Activated CD4-positive, alpha-beta T cell treated with anti-CD3 and anti-CD28 coated beads, Interleukin-2, amount 10 ng/mL, durations not matched to agents 7 days and 5 days (primary cell): ENCODE data around the gene BTN3A1. TPM values are rescaled to one million over a fixed set of nuclear protein-coding genes. Genes with fewer than 3 reads are reported as not detected.
"Not testable (repeated sequence)": the region's sequence is repeated elsewhere in the genome, so short reads cannot be mapped to it uniquely, and the experiment has no call there.

Source experiments
- CTCF ChIA-PET: fragments of 350-600 bp; sonication (Branson Sonifier 250); formaldehyde crosslinking; loops from one replicate; lab custom pipeline; 2021; ENCODE audit warnings: antibody characterized with exemption; lab: Charles Lee
- POLR2A ChIA-PET: fragments of 350-600 bp; sonication (Branson Sonifier 250); formaldehyde crosslinking; loops from one replicate; lab custom pipeline; 2021; ENCODE audit warnings: antibody characterized with exemption; lab: Charles Lee
- DNase-seq: peaks from one replicate; pipeline ENCODE4 v3.0.0-alpha.2; 2020
- H3K27ac Mint-ChIP-seq: one replicate; pipeline ENCODE4 v1.8.0; 2021; ENCODE audit warnings: mild to moderate bottlenecking, moderate library complexity, mixed read lengths
- H3K27me3 Mint-ChIP-seq: one replicate; pipeline ENCODE4 v1.8.0; 2021; ENCODE audit warnings: mixed read lengths
- H3K36me3 Mint-ChIP-seq: one replicate; pipeline ENCODE4 v1.8.0; 2021; ENCODE audit warnings: low read depth, mixed read lengths
- H3K4me1 Mint-ChIP-seq: one replicate; pipeline ENCODE4 v1.8.0; 2021; ENCODE audit warnings: mixed read lengths
- H3K4me3 Mint-ChIP-seq: one replicate; pipeline ENCODE4 v1.8.0; 2021; ENCODE audit warnings: mild to moderate bottlenecking, moderate library complexity, mixed read lengths
- H3K9me3 Mint-ChIP-seq: one replicate; pipeline ENCODE4 v1.8.0; 2021; ENCODE audit warnings: mixed read lengths
- total RNA-seq, 2 experiments: library from RNA; stranded (reverse); gene quantifications; one replicate each; pipeline ENCODE4 v1.2.3, GENCODE V29; 2021

BTN3A1 gene
- total RNA-seq, 2 experiments from 2014 or later, result 87.9 to 94.0 TPM

- peaks cover 30% of the 10 kb centered on the region for H3K36me3 Mint-ChIP-seq
- H3K27ac Mint-ChIP-seq, result peak overlapping the region; percentile 95
- H3K27me3 Mint-ChIP-seq, result no peaks in the 10 kb centered on the region
- H3K9me3 Mint-ChIP-seq, result no peaks in the 10 kb centered on the region
- peaks cover 42% of the 10 kb centered on the region for H3K4me1 Mint-ChIP-seq
- ChIA-PET CTCF (interaction anchor here (0.6 to 0.8 kb wide), 2 partner anchors 19 to 69 kb away, joined by 3 to 4 read pairs; no protein-coding TSS in a partner anchor), POLR2A (no interaction called here)
- peak overlapping the region; percentile 92 for H3K4me3 Mint-ChIP-seq
- DNase-seq, result no peak
Measured at GRCh38 chr6:26401389-26401986, 587 bp upstream of the BTN3A1 start.

- Mint-ChIP-seq H3K27ac (no peak overlapping the region), H3K4me1 (peaks cover 57% of the 10 kb centered on the region), H3K36me3 (peaks cover 50% of the 10 kb centered on the region), H3K27me3 (no peaks in the 10 kb centered on the region), H3K4me3 (peak overlapping the region; percentile 92), H3K9me3 (no peaks in the 10 kb centered on the region)
- DNase-seq, result no peak
- CTCF ChIA-PET, result no interaction called here
- POLR2A ChIA-PET, result no interaction called here
Measured at GRCh38 chr6:26403893-26404292, 1.8 kb downstream of the BTN3A1 start.

GRCh38 chr6:26404546-26404945 is 2.5 kb downstream of the BTN3A1 start:
- POLR2A ChIA-PET, result no interaction called here
- H3K4me1 Mint-ChIP-seq, result peaks cover 59% of the 10 kb centered on the region
- peaks cover 54% of the 10 kb centered on the region for H3K36me3 Mint-ChIP-seq

DNA sequence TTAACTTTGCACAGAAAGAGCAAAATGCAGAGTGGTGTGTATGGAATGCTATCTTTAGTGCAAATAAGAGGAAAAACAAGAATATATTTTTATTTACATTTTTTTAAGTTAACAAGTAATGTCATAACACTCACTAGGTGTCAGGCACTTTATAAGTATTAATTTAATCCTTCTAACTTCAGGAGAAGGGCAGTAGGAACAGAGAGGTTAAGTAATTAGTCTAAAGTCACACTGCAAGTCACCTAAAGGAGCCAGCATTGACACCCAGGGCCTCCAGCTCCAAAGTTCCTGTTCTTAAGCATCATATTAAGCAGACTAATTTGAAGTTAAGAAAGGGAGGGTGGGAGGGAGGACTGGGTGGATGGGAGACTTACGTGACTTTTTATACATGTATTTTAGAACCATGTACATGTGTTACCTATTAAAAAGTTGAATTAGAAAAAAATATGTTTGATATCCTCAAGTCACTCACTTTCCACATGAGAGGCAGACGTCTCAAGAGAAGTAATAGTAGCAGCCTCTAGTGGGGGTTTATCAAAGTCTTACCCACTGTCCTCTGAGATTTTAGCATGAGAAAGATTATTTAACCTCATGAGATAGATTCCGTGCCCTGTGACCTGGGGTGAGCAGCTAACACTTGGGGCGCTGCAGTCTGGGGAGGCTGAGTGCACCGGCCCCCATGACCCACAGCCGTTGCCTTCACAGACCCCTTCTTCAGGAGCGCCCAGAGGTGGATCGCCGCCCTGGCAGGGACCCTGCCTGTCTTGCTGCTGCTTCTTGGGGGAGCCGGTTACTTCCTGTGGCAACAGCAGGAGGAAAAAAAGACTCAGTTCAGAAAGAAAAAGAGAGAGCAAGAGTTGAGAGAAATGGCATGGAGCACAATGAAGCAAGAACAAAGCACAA is 7.0 kb downstream of the BTN3A1 start:
- ChIA-PET POLR2A (interaction anchor here (0.6 kb wide), 1 partner anchor 718 kb away, joined by 4 read pairs; no protein-coding TSS in a partner anchor), CTCF (no interaction called here)
- Mint-ChIP-seq H3K4me3 (no peak overlapping the region), H3K27me3 (no peaks in the 10 kb centered on the region), H3K9me3 (no peaks in the 10 kb centered on the region), H3K36me3 (peaks cover 88% of the 10 kb centered on the region), H3K4me1 (peaks cover 39% of the 10 kb centered on the region), H3K27ac (no peak overlapping the region)
- DNase-seq, result no peak

More at GRCh38 chr6:26404546-26404945, 2.5 kb downstream of the BTN3A1 start:
- CTCF ChIA-PET, result no interaction called here
- Mint-ChIP-seq H3K9me3 (no peaks in the 10 kb centered on the region), H3K27me3 (no peaks in the 10 kb centered on the region), H3K4me3 (peak overlapping the region; percentile 92), H3K27ac (no peak overlapping the region)
- DNase-seq, result no peak

- DNase-seq, result no peak
- no peaks in the 10 kb centered on the region for H3K27me3 Mint-ChIP-seq
- H3K4me1 Mint-ChIP-seq, result peaks cover 16% of the 10 kb centered on the region
- no peak overlapping the region for H3K27ac Mint-ChIP-seq
- ChIA-PET CTCF (interaction anchor here (0.7 kb wide), 1 partner anchor 33 kb away, joined by 3 read pairs; no protein-coding TSS in a partner anchor), POLR2A (no interaction called here)
- H3K36me3 Mint-ChIP-seq, result peaks cover 87% of the 10 kb centered on the region
- H3K4me3 Mint-ChIP-seq, result no peak overlapping the region
- H3K9me3 Mint-ChIP-seq, result peaks cover 5% of the 10 kb centered on the region
Measured at GRCh38 chr6:26411751-26412150, 9.7 kb downstream of the BTN3A1 start.

GRCh38 chr6:26412228-26412627 is 10.2 kb downstream of the BTN3A1 start:
- POLR2A ChIA-PET, result no interaction called here
- Mint-ChIP-seq H3K27me3 (no peaks in the 10 kb centered on the region), H3K4me3 (no peak overlapping the region), H3K9me3 (peaks cover 9% of the 10 kb centered on the region), H3K27ac (no peak overlapping the region), H3K4me1 (peaks cover 12% of the 10 kb centered on the region), H3K36me3 (peaks cover 87% of the 10 kb centered on the region)
- no peak for DNase-seq
- CTCF ChIA-PET, result no interaction called here

DNA sequence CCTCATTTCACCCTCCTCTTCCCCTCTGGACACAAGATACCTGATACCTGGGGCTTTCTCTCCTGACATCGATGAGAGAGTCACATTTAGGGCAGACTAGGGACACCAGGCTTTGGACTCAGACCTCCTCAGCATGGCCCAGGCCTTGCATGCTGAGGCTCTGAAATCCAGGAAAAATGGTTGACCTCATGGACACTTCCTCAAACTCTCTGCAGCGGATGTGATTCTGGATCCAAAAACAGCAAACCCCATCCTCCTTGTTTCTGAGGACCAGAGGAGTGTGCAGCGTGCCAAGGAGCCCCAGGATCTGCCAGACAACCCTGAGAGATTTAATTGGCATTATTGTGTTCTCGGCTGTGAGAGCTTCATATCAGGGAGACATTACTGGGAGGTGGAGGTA is 10.9 kb downstream of the BTN3A1 start:
- peaks cover 4% of the 10 kb centered on the region for H3K4me1 Mint-ChIP-seq
- CTCF ChIA-PET, result no interaction called here
- POLR2A ChIA-PET, result no interaction called here
- H3K36me3 Mint-ChIP-seq, result peaks cover 86% of the 10 kb centered on the region
- no peak overlapping the region for H3K27ac Mint-ChIP-seq
- DNase-seq, result no peak
- no peak overlapping the region for H3K4me3 Mint-ChIP-seq
- H3K9me3 Mint-ChIP-seq, result peaks cover 16% of the 10 kb centered on the region
- H3K27me3 Mint-ChIP-seq, result no peaks in the 10 kb centered on the region

- Mint-ChIP-seq H3K27me3 (no peaks in the 10 kb centered on the region), H3K27ac (no peak overlapping the region), H3K4me3 (no peak overlapping the region), H3K36me3 (peaks cover 86% of the 10 kb centered on the region), H3K4me1 (peaks cover 3% of the 10 kb centered on the region), H3K9me3 (peaks cover 27% of the 10 kb centered on the region)
- no peak for DNase-seq
- ChIA-PET CTCF (interaction anchor here (0.6 to 1.0 kb wide), 2 partner anchors 84 to 95 kb away, joined by 3 to 4 read pairs; no protein-coding TSS in a partner anchor), POLR2A (no interaction called here)
Measured at GRCh38 chr6:26414281-26414680, 12.2 kb downstream of the BTN3A1 start.

GRCh38 chr6:26415036-26415614 is 13.1 kb downstream of the BTN3A1 start:
- H3K4me1 Mint-ChIP-seq, result peaks cover 1% of the 10 kb centered on the region
- ChIA-PET POLR2A (no interaction called here), CTCF (interaction anchor here (1.0 kb wide), 1 partner anchor 94 kb away, joined by 3 read pairs; no protein-coding TSS in a partner anchor)
- no peaks in the 10 kb centered on the region for H3K27me3 Mint-ChIP-seq
- peaks cover 27% of the 10 kb centered on the region for H3K9me3 Mint-ChIP-seq
- no peak for DNase-seq
- no peak overlapping the region for H3K4me3 Mint-ChIP-seq
- H3K36me3 Mint-ChIP-seq, result peaks cover 78% of the 10 kb centered on the region
- H3K27ac Mint-ChIP-seq, result no peak overlapping the region

DNA sequence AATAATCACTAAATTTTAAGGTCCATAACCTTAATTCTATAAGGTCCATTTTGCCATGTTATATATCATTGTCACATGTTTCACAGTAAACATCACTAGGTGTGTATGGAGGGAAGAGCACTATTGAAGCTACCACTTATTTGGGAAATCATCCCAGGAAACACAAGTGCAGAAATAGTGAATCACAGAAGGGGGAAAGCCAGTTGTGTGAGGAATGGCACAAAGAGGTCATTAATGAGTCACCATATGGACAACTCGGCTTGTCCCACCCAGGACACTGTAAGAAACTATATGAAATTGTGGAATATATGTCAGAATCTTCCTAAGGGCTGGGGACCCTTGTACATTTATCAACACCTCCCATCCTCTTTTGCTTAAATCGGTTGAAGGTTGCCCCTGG is 13.7 kb downstream of the BTN3A1 start:
- H3K27ac Mint-ChIP-seq, result no peak overlapping the region
- CTCF ChIA-PET, result no interaction called here
- no peaks in the 10 kb centered on the region for H3K4me1 Mint-ChIP-seq
- peaks cover 27% of the 10 kb centered on the region for H3K9me3 Mint-ChIP-seq
- DNase-seq, result no peak
- POLR2A ChIA-PET, result no interaction called here
- peaks cover 72% of the 10 kb centered on the region for H3K36me3 Mint-ChIP-seq
- H3K4me3 Mint-ChIP-seq, result no peak overlapping the region
- no peaks in the 10 kb centered on the region for H3K27me3 Mint-ChIP-seq

DNA sequence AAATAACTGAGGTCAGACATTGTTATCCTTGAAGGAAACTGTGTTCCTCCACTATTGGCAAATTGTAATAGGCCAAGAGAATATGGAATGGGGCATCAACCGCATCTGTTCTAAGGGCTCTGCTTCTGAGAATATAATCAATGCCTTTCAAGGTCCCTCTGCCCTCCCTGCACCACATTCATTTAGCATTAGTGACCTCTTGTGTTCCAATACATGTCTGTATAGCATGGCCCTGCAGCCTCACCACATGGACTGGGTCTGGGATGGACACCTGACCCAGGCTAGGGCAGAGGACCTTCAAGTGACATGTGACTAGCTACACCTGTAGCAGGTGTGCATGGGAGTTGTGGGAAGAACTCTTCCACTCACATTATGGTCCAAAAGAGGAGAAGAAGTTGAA is 14.2 kb downstream of the BTN3A1 start:
- Mint-ChIP-seq H3K27me3 (no peaks in the 10 kb centered on the region), H3K9me3 (peaks cover 27% of the 10 kb centered on the region), H3K4me1 (no peaks in the 10 kb centered on the region), H3K4me3 (no peak overlapping the region), H3K36me3 (peaks cover 68% of the 10 kb centered on the region), H3K27ac (no peak overlapping the region)
- no peak for DNase-seq
- POLR2A ChIA-PET, result no interaction called here
- CTCF ChIA-PET, result no interaction called here

DNA sequence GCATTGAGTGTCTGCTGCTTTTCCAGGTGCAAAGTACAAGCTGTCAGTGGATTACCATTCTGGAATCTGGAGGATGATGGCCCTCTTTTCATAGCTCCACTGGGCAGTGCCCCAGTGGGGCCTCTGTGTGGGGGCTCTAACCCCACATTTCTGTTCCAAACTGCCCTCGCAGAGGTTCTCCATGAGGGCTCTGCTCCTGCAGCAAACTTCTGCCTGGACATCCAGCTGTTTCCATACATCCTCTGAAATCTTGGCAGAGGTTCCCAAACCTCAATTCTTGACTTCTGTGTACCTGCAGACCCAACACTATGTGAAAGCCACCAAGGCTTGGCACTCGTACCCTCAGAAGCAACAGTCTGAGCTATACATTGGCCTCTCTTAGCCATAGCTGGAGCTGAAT is 16.0 kb downstream of the BTN3A1 start:
- CTCF ChIA-PET, H3K27ac Mint-ChIP-seq, POLR2A ChIA-PET, H3K27me3 Mint-ChIP-seq, DNase-seq, H3K4me1 Mint-ChIP-seq, H3K4me3 Mint-ChIP-seq: not testable (repeated sequence)
- Mint-ChIP-seq H3K9me3 (peaks cover 27% of the 10 kb centered on the region), H3K36me3 (peaks cover 51% of the 10 kb centered on the region)

- H3K27ac Mint-ChIP-seq, DNase-seq, H3K4me3 Mint-ChIP-seq, H3K4me1 Mint-ChIP-seq, H3K27me3 Mint-ChIP-seq, CTCF ChIA-PET, POLR2A ChIA-PET: not testable (repeated sequence)
- Mint-ChIP-seq H3K9me3 (peaks cover 27% of the 10 kb centered on the region), H3K36me3 (peaks cover 44% of the 10 kb centered on the region)
Measured at GRCh38 chr6:26418795-26419194, 16.7 kb downstream of the BTN3A1 start.
